IMR-90 (cell line): Measurements from ENCODE around the gene RHOBTB3. TPM values are rescaled to one million over a fixed set of nuclear protein-coding genes. Genes with fewer than 3 reads are reported as not detected.

Experiments used
- ATAC-seq: fragments of 200-7000 bp; cut with Tn5 transposase; 2 replicates; pipeline ENCODE4 v1.9.1; 2020; ENCODE audit warnings: low read depth, mild to moderate bottlenecking, moderate library complexity
- BruUV-seq: library from RNA; stranded (reverse); fragments of 400-500 nt; replicated peaks from 2 replicates; lab custom pipeline; 2021; lab: Mats Ljungman, UMichigan
- CTCF ChIA-PET: fragments of 300-600 bp; formaldehyde crosslinking; extraction: SDS; loops from one replicate; lab custom pipeline; 2021; ENCODE audit warnings: antibody characterized with exemption; lab: Yijun Ruan, JAX
- POLR2A ChIA-PET: fragments of 300-600 bp; sonication (Branson Sonifier 250); formaldehyde crosslinking; loops from one replicate; lab custom pipeline; 2022; ENCODE audit warnings: antibody characterized with exemption; ENCODE audit not compliant: unreplicated experiment; lab: Charles Lee
- DNase-seq: peaks from one replicate; pipeline ENCODE4 v3.0.0; 2013
- H2AFZ ChIP-seq: replicated peaks from 2 replicates; pipeline ENCODE3; 2013; ENCODE audit warnings: low read length, mild to moderate bottlenecking; ENCODE audit not compliant: poor library complexity
- H2AK5ac ChIP-seq: 2 replicates; pipeline ENCODE4 v1.6.1; 2013; ENCODE audit warnings: low read depth, low read length, inconsistent platforms
- H2AK9ac ChIP-seq: replicated peaks from 2 replicates; pipeline ENCODE3; 2013; ENCODE audit warnings: mild to moderate bottlenecking, low read depth, low read length, moderate library complexity; ENCODE audit not compliant: poor library complexity
- H2BK120ac ChIP-seq: 2 replicates; pipeline ENCODE4 v1.6.1; 2013; ENCODE audit warnings: low read depth, low read length, inconsistent platforms
- H2BK15ac ChIP-seq: 3 replicates; pipeline ENCODE4 v1.6.1; 2013; ENCODE audit warnings: low read depth, low read length, inconsistent platforms
- H2BK20ac ChIP-seq: 2 replicates; pipeline ENCODE4 v1.6.1; 2013; ENCODE audit warnings: low read depth, mild to moderate bottlenecking, inconsistent platforms, low read length, moderate library complexity
- H2BK5ac ChIP-seq: 2 replicates; pipeline ENCODE4 v1.6.1; 2013; ENCODE audit warnings: mild to moderate bottlenecking, low read depth, low read length, inconsistent platforms; ENCODE audit not compliant: poor library complexity, severe bottlenecking
- H3K14ac ChIP-seq: replicated peaks from 2 replicates; pipeline ENCODE4 v1.6.1; 2013; ENCODE audit warnings: low read depth, low read length, inconsistent platforms
- H3K18ac ChIP-seq: 2 replicates; pipeline ENCODE4 v1.6.1; 2013; ENCODE audit warnings: low read depth, low read length, control low read depth
- H3K23ac ChIP-seq: 2 replicates; pipeline ENCODE4 v1.6.1; 2013; ENCODE audit warnings: low read depth, low read length, inconsistent platforms
- H3K27ac ChIP-seq: 2 replicates; pipeline ENCODE4 v1.5.1; 2013; ENCODE audit warnings: mild to moderate bottlenecking, control low read depth, low read length; ENCODE audit not compliant: insufficient read depth
- H3K27me3 ChIP-seq: 2 replicates; pipeline ENCODE4 v1.6.1; 2013; ENCODE audit warnings: low read length; ENCODE audit not compliant: control insufficient read depth, insufficient read depth
- H3K36me3 ChIP-seq: 2 replicates; pipeline ENCODE4 v1.6.1; 2013; ENCODE audit warnings: low read length, mixed read lengths; ENCODE audit not compliant: control insufficient read depth, insufficient read depth
- H3K4ac ChIP-seq: 2 replicates; pipeline ENCODE4 v1.6.1; 2013; ENCODE audit warnings: low read depth, low read length, inconsistent platforms
- H3K4me1 ChIP-seq: 2 replicates; pipeline ENCODE4 v1.6.1; 2013; ENCODE audit warnings: low read length, mixed read lengths; ENCODE audit not compliant: control insufficient read depth, insufficient read depth
- H3K4me2 ChIP-seq: 2 replicates; pipeline ENCODE4 v1.6.1; 2013; ENCODE audit warnings: low read depth, mild to moderate bottlenecking, control low read depth, low read length, moderate library complexity
- H3K4me3 ChIP-seq: 2 replicates; pipeline ENCODE4 v1.5.1; 2013; ENCODE audit warnings: low read depth, mild to moderate bottlenecking, control low read depth, low read length, moderate library complexity; ENCODE audit not compliant: insufficient read depth
- H3K56ac ChIP-seq: 2 replicates; pipeline ENCODE4 v1.6.1; 2013; ENCODE audit warnings: low read length, inconsistent platforms; ENCODE audit not compliant: insufficient read depth; ENCODE audit errors: extremely low read depth
- H3K79me1 ChIP-seq, 2 experiments: 2 replicates each; pipeline ENCODE4 v1.6.1; 2013; ENCODE audit warnings: low read length in 2 of 2, inconsistent platforms in 1 of 2, low read depth in 1 of 2
- H3K9ac ChIP-seq: 2 replicates; pipeline ENCODE4 v1.6.1; 2013; ENCODE audit warnings: low read depth, low read length, control low read depth
- H3K9me1 ChIP-seq: 2 replicates; pipeline ENCODE4 v1.6.1; 2013; ENCODE audit warnings: low read length, inconsistent platforms; ENCODE audit not compliant: insufficient read depth
- H3K9me3 ChIP-seq: 2 replicates; pipeline ENCODE4 v1.6.1; 2013; ENCODE audit warnings: low read length; ENCODE audit not compliant: control insufficient read depth, insufficient read depth
- H4K20me1 ChIP-seq: 2 replicates; pipeline ENCODE4 v1.6.1; 2013; ENCODE audit warnings: low read length, inconsistent platforms; ENCODE audit not compliant: insufficient read depth
- H4K5ac ChIP-seq: 2 replicates; pipeline ENCODE4 v1.6.1; 2013; ENCODE audit warnings: mild to moderate bottlenecking, low read depth, low read length, control low read depth
- H4K8ac ChIP-seq, 2 experiments: 2 replicates each; pipeline ENCODE4 v1.6.1; 2013; ENCODE audit warnings: low read depth in 2 of 2, low read length in 2 of 2, control low read depth in 1 of 2, inconsistent platforms in 1 of 2
- H4K91ac ChIP-seq: 2 replicates; pipeline ENCODE4 v1.6.1; 2013; ENCODE audit warnings: low read depth, low read length, inconsistent platforms; ENCODE audit not compliant: insufficient read depth
- BHLHE40 ChIP-seq: fragments of 150-350 bp; IDR thresholded peaks from 2 replicates; pipeline ENCODE4 v1.6.1; 2016; ENCODE audit warnings: mild to moderate bottlenecking, low read depth, low read length
- MAZ ChIP-seq: IDR thresholded peaks from 2 replicates; pipeline ENCODE4 v1.6.1; 2012; ENCODE audit warnings: low read depth, mild to moderate bottlenecking, low read length, improper control_type of control experiment, moderate library complexity, borderline replicate concordance
- POLR2A ChIP-seq: IDR thresholded peaks from 2 replicates; pipeline ENCODE4 v1.6.1; 2012; ENCODE audit warnings: mild to moderate bottlenecking, low read depth, low read length
- RCOR1 ChIP-seq: IDR thresholded peaks from 2 replicates; pipeline ENCODE4 v1.6.1; 2012; ENCODE audit warnings: mild to moderate bottlenecking, low read length, improper control_type of control experiment; ENCODE audit not compliant: insufficient replicate concordance
- SMC3 ChIP-seq: fragments of 150-350 bp; IDR thresholded peaks from 2 replicates; pipeline ENCODE4 v1.6.1; 2016; ENCODE audit warnings: low read depth, mild to moderate bottlenecking, antibody characterized with exemption, low read length, moderate library complexity
- WGBS, 2 experiments: methylation state at CpG; one replicate each; pipeline versions ENCODE4 v1.1.5 to v1.1.7; 2013; ENCODE audit warnings: missing lambda C conversion rate in 2 of 2; ENCODE audit not compliant: insufficient read length in 1 of 2; ENCODE audit errors: extremely low coverage in 2 of 2; 5-methylcytosine and 5-hydroxymethylcytosine counted together
- dilution Hi-C: fragments of 300-500 bp; cut with HindIII; formaldehyde crosslinking; loops from one replicate; pipeline ENCODE4 v1.14.3; 2018; ENCODE audit warnings: low sequenced_read_pairs; ENCODE audit not compliant: unreplicated experiment
- in situ Hi-C: fragments of 300-500 bp; cut with MboI; formaldehyde crosslinking; loops from 3 replicates; pipeline ENCODE4 v1.14.3; 2019; ENCODE audit warnings: low sequenced_read_pairs, inconsistent platforms, mixed read lengths
- intact Hi-C: fragments of 100-400 bp; cut with micrococcal nuclease; formaldehyde crosslinking; loops from 2 replicates; pipeline ENCODE4 v1.10.0; 2022
- polyA plus RNA-seq, 3 experiments: library from polyadenylated mRNA; depleted of rRNA; stranded (reverse); fragments of >200 nt; gene quantifications; 2 replicates each; pipeline ENCODE4 v1.2.3, GENCODE V29; 2012; ENCODE audit warnings: low replicate concordance in 1 of 3
- total RNA-seq: library from RNA; depleted of rRNA; stranded (reverse); fragments of >200 nt; gene quantifications from 2 replicates; pipeline ENCODE4 v1.2.3, GENCODE V29; 2012

RHOBTB3 gene
- total and polyA plus RNA-seq, 2 of the 4 experiments (the other 2 are of a cell fraction) = 117 to 447 TPM

DNA sequence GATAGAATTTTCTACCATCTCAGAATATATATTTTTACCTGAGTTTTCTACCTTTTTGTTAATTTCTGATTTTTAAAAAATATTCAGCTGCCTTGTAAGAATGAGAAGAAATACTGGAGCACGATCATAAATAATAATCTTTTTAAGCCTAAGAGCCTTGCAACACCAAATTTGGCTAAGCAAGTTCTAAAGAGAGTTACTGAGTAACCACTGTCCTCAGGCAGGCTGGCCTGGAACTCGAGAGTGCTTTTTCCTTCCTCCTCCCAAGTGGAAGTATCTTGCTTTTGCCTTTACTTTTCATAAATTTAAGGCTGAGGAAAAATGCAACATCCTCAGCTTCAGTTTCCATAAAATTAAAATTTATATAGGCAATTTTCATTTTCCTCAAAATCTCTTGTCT lies 70.4 kb downstream of the RHOBTB3 start:
- ChIA-PET CTCF (no interaction called here), POLR2A (interaction anchor here (0.6 kb wide), 1 partner anchor 26 kb away, joined by 3 read pairs; no protein-coding TSS in a partner anchor)
- no peak overlapping the region for H2AK9ac ChIP-seq
- no peak overlapping the region for H2BK120ac ChIP-seq
- H3K4me1 ChIP-seq = peaks cover 5% of the 10 kb centered on the region; the same call in 1 of the 2 replicates
- intact Hi-C loops (no loop called here), in situ Hi-C loops (no loop called here), dilution Hi-C loops (no loop called here)
- no peak overlapping the region for H3K4me3 ChIP-seq
- peaks cover 8% of the 10 kb centered on the region for H3K9me1 ChIP-seq
- H3K27me3 ChIP-seq = no peaks in the 10 kb centered on the region
- no peak overlapping the region for H2AK5ac ChIP-seq
- H3K79me1 ChIP-seq = peaks cover 4 to 11% of the 10 kb centered on the region in 2 experiments; a peak in 3 of 4 replicates
- H3K14ac ChIP-seq = no peak overlapping the region
- H4K91ac ChIP-seq = no peak overlapping the region
- H3K23ac ChIP-seq = no peak overlapping the region
- H2BK20ac ChIP-seq = no peak overlapping the region
- H3K56ac ChIP-seq = no peak overlapping the region
- no CpG with 5 or more reads among the region's 2 CpGs for WGBS, 2 experiments
- no peak for TF ChIP-seq RCOR1
- no peak for TF ChIP-seq MAZ
- TF ChIP-seq BHLHE40 = no peak
- no peak for TF ChIP-seq SMC3
- TF ChIP-seq POLR2A = no peak
- no peak overlapping the region for H3K4me2 ChIP-seq
- no peaks in the 10 kb centered on the region for H4K20me1 ChIP-seq
- no peak for ATAC-seq
- no peak overlapping the region for H3K4ac ChIP-seq
- no peak overlapping the region for H3K27ac ChIP-seq
- peaks cover 3% of the 10 kb centered on the region; the same call in 1 of the 2 replicates for H3K9me3 ChIP-seq
- H3K18ac ChIP-seq = no peak overlapping the region
- H3K9ac ChIP-seq = no peak overlapping the region
- H2BK5ac ChIP-seq = no peak overlapping the region
- H4K8ac ChIP-seq = no peak overlapping the region
- no peak for DNase-seq
- H4K5ac ChIP-seq = no peak overlapping the region
- H2BK15ac ChIP-seq = no peak overlapping the region
- no peak overlapping the region for H2AFZ ChIP-seq
- peaks cover 4% of the 10 kb centered on the region for H3K36me3 ChIP-seq
- no TSS peak for BruUV-seq
